Left renal cortex interstitium (tissue), 4 donors: Measurements from ENCODE around the gene RGS7. TPM values are rescaled to one million over a fixed set of nuclear protein-coding genes. Genes with fewer than 3 reads are reported as not detected.
"Not testable (repeated sequence)": the region's sequence is repeated elsewhere in the genome, so short reads cannot be mapped to it uniquely, and the experiment has no call there.

Experiments used
- DNase-seq, 4 donors: peaks; one replicate each; pipeline ENCODE4 v3.0.0-alpha.2; 2013; ENCODE audit warnings: low read depth in 4 of 4, low spot score in 2 of 4, missing footprints in 1 of 4
- polyA plus RNA-seq, 4 donors: library from polyadenylated mRNA; unstranded; fragments of 120-200 nt; gene quantifications; one replicate each; pipeline ENCODE4 v1.2.1, GENCODE V29; 2013; ENCODE audit not compliant: insufficient read length in 4 of 4

RGS7 gene
- polyA plus RNA-seq, 4 donors, result 4.9 to 6.4 (median 6.0) TPM

GRCh38 chr1:241275226-241275625 lies 81.8 kb downstream of the RGS7 start:
- DNase-seq, result no peak

DNA sequence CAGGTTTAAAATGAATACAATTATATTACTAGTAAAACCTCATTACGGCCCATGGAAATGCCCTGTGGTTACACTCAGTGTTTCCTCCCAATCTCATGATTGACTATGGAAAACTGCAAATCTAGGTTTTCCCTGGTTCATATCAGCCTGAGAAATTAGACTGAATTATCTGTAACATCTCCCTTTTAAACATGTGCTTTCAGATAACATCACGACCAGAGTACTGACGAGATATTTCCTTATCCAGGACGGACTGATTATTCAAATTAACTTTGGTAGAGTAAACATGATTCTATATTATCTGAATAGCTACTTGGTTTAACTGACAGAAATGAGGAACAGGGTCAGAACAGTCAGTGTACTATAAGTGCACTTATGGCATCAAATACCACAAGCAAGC lies 82.3 kb downstream of the RGS7 start:
- no peak for DNase-seq

DNA sequence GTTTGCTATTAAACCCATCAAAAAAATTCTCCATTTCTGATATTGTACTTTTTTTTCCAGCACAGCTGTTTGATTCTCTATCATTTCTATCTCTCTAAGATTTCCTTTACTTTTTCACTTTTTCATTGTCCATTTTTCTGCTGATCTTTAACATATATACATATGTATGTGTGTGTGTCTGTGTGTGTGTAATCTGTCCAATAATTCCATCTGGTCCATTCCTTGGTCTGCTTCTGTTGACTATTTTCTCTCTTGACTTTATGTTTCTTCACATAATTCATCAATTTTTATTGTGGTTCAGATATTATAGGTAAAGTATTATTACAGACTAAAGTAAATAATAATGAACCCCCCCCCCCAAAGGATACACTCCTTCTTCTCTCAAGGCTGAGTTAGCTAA lies 84.2 kb downstream of the RGS7 start:
- no peak for DNase-seq

DNA sequence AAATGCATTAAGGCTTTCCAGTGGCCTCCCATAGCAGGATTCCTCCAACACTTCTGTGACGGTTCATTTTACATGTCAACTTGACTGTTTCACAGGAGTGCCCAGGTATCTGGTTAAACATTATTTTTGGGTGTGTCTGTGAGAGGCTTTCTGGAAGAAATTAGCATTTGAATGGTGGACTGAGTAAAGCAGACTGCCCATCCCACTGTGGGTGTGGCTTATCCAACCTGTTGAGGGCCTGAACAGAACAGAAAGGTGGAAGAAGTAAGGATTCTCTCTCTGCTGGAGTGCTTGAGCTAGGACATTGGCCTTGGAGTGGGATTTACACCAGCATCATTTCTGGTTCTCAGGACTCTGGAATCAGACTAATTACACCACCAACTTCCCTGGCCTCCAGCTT lies 85.6 kb downstream of the RGS7 start:
- DNase-seq, result no peak

DNA sequence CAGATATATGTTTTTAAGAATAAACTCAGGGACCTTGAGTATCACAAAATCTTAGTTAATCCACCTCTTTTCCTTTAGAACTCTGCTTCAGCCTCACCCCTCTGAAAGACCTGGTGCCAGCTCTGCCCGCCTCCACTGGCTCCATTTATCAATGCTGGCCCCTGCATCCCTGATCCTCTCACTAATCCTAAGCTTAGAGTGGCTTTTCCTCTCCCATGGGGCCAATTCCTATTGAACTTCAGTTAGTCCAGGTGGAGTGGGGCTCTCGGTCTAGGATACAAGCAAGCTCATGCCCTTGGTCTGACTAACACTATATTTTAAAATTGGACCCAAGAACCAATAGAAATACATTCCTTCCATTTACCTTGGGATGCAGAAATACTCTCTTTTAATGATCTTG lies 87.0 kb downstream of the RGS7 start:
- DNase-seq, result no peak

- no peak for DNase-seq
Observed at GRCh38 chr1:241269116-241269515, 87.9 kb downstream of the RGS7 start.

- no peak for DNase-seq
Observed at GRCh38 chr1:241266121-241266520, 90.9 kb downstream of the RGS7 start.

DNA sequence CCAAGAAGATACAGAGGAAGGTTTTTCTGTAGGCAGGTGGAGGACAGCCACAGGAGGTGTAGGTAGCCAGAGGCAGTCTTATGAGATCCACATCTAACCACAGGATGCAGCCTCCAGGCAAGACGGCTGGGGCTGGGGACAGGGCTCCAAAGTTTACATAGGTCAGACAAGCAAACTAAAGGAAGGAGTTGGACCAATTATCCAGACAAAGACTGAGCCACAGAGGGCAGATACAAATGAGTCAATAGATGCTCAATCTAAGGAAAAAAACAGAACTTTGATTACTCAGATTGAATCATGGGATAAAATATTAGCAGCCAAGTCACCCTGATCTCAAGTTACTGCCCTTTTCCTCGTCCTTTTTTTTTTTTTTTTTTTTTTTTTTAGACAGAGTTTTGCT lies 91.6 kb downstream of the RGS7 start:
- DNase-seq, result no peak

GRCh38 chr1:241263346-241263745 lies 93.7 kb downstream of the RGS7 start:
- no peak for DNase-seq

- DNase-seq, result no peak
Observed at GRCh38 chr1:241253471-241253870, 103.5 kb downstream of the RGS7 start.

GRCh38 chr1:241250465-241250864 lies 106.5 kb downstream of the RGS7 start:
- DNase-seq, result no peak

DNA sequence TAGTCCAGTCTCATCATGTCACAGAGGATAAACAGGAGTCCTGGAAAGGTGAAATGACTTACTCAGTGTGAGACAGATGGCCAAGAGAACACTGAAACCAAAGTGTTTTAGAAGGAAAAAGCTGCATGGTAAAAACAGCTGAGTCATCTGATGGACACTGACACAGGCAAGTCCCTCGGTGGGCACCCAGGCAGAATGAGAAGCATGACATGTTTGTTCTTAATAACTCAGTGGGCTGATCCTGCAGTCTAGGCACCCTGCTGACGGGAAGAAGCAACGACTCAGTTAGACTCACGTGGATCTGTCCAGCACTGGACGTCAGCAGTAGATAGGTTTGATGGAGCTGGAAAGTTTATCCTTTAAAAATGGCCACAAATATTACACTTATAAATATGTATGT lies 116.9 kb downstream of the RGS7 start:
- DNase-seq, result no peak

- DNase-seq, result no peak
Observed at GRCh38 chr1:241237873-241238272, 119.1 kb downstream of the RGS7 start.

GRCh38 chr1:241235256-241235897 lies 121.6 kb downstream of the RGS7 start:
- DNase-seq, result no peak

GRCh38 chr1:241229711-241230110 lies 127.3 kb downstream of the RGS7 start:
- DNase-seq, result no peak

DNA sequence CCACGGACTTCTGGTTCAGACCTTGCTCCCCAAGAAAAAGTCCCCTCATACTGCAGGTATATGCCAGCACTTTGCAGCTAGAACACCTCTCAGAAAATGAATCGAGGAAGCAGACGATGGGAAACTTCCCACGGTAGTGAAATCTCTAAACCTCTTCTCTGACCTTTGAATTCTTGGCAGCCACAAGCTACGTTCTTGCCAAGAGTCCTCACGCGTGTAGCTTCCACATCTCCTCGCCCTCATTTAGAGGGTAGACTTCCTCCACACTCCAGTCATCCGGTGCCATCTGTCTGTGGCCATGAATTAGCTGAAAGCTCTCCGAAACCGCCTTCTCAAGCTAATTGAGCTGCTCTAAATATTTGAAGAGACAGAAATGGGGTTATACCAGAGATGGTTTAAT lies 127.8 kb downstream of the RGS7 start:
- DNase-seq, result no peak

DNA sequence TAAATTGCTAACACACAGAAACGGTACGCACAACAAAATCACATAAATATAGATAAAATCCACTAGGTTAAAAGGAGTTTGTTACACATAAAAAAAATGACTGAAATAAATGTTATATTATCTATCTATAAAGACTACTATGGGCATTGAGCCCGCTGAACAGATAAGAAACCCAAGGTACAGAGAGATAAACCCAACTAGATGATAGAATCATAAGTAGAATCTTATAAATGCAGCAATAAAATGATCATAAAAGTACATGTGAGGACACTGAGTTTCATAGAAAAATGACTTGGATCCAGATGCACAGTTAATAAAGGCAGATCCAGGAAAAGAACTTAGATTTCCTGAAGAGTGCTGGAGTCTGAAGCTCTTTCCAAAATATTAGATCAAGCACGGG lies 128.7 kb downstream of the RGS7 start:
- no peak for DNase-seq

DNA sequence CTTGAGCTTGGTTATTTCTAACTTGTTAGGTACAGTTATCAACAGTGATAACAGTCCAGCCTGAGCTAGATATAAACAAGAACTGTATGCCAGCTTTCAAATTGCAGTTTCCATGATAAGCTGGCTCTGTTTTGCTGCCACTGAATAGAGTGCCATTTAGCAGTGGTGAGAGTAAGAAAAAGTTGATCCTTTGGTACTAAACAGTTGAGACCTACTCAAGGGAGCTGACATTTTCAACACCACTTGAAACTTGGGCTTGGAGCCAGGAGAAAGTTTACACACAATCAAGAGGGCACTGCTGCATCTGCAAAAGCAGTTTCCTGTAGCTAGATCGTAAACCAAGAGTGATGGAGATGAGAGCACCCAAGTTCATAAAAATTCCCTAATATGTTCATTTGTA lies 131.3 kb downstream of the RGS7 start:
- no peak for DNase-seq

DNA sequence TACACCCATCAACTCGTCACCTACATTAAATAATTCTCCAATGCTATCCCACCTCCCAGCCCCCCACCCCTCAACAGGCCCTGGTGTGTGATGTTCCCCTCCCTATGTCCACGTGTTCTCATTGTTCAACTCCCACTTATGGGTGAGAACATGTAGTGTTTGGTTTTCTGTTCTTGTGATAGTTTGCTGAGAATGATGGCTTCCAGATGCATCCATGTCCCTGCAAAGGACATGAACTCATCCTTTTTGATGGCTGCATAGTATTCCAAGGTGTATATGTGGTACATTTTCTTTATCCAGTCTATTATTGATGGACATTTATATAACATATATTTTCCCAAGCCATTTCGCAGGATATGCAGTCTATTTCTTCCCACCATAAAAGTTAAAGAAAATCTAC lies 132.8 kb downstream of the RGS7 start:
- not testable (repeated sequence) for DNase-seq

DNA sequence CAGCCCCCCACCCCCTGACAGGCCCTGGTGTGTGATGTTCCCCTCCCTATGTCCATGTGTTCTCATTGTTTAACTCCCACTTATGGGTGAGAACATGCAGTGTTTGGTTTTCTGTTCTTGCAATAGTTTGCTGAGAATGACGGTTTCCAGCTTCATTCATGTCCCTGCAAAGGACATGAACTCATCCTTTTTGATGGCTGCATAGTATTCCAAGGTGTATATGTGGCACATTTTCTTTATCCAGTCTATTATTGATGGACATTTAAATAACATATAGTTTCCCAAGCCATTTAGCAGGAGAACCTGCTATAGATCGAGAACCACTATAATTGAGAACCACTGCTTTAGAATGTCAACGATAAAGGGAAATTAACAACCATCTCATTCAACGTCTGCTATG lies 134.2 kb downstream of the RGS7 start:
- DNase-seq, result not testable (repeated sequence)

DNA sequence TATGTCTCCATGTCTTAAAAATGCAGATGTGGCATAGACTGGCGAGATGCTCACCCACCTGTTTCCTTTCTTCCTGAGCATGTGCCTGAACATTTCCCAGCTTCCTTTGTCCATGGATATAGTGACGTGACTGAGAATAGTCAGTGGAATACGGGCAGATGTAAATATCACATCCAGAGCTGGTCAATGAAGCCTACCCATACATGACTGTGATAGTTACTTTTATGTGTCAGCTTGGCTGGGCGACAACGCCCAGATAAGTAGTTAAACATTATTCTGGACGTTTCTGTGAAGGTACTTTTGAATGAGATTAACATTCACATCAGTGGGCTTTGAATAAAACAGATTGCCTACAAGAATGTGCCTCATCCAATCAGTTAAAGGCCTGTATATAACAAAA lies 135.7 kb downstream of the RGS7 start:
- no peak for DNase-seq

DNA sequence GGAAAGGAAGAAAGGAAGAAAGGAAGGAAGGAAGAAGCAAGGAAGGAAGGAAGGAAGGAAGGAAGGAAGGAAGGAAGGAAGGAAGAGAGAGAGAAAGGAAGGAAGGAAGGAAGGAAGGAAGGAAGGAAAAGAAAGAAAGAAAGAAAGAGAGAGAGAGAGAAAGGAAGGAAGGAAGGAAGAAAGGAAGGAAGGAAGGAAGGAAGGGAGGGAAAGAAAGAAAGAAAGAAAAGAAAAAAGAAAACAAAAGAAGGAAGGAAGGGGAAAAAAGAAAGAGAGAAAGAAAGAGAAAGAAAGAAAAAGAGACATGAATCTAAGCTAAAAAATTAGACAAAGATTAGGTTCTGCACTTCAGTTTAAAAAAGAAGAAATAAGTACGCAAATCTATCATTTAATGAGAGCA lies 136.1 kb downstream of the RGS7 start:
- not testable (repeated sequence) for DNase-seq

DNA sequence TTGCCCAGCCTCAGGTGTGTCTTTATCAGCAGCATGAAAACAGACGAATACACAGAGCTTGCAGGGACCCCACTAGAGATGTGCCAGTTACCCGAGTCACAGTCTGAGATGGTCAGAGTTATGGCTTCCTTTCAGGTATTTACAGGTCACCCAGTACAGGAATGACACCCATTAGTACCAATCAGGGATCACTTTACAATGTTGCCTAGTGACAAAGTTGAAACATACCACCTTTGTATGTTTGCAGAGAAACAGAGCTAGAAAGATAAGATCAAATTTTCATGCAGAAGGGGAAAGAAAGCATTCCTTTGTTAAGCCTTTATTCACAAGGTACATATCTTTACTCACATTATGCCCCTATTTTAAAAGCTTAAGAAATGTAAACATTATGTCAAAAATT lies 137.6 kb downstream of the RGS7 start:
- no peak for DNase-seq
